ENCODE data around the gene KIT. TPM values are rescaled to one million over a fixed set of nuclear protein-coding genes. Genes with fewer than 3 reads are reported as not detected.

The KIT gene
- polyA plus RNA-seq, 1 donor (not counting 4 experiments of a cell fraction or from before 2014, with no cell fraction given): 0.01 TPM

DNA sequence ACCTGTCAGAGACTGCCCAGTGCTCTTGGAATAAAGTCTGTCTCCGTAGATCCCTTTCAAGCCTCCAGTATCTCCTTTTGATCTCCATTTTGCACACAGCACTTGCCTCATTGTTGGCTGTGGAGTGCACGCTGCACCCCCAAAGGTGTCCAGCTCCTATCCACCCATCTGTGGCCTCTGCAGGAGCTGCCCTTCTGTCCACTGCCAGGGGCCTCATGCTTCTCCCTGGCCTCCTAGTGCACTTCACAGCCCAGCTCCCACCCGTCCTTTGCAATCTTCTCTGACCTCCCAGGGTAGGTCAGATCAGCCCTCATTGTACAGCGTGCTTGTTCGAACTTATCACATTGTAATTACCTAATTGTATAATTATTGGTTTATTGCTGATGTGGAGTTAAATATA, 18.9 kb downstream of the KIT start:
- no peaks in the 10 kb centered on the region for H4K20me1 ChIP-seq (ENCODE audit: control insufficient read depth, extremely low read depth, insufficient read depth, low read length)
- TF ChIP-seq EZH2 (IDR thresholded peaks at IDR 0.05; ENCODE audit: low read length): no peak
- TF ChIP-seq, protein P1, sequence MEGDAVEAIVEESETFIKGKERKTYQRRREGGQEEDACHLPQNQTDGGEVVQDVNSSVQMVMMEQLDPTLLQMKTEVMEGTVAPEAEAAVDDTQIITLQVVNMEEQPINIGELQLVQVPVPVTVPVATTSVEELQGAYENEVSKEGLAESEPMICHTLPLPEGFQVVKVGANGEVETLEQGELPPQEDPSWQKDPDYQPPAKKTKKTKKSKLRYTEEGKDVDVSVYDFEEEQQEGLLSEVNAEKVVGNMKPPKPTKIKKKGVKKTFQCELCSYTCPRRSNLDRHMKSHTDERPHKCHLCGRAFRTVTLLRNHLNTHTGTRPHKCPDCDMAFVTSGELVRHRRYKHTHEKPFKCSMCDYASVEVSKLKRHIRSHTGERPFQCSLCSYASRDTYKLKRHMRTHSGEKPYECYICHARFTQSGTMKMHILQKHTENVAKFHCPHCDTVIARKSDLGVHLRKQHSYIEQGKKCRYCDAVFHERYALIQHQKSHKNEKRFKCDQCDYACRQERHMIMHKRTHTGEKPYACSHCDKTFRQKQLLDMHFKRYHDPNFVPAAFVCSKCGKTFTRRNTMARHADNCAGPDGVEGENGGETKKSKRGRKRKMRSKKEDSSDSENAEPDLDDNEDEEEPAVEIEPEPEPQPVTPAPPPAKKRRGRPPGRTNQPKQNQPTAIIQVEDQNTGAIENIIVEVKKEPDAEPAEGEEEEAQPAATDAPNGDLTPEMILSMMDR (optimal IDR thresholded peaks at IDR 0.05 in 1 of 3, IDR thresholded peaks at IDR 0.05 in 1 of 3, conservative IDR thresholded peaks at IDR 0.05 in 1 of 3; ENCODE audit: extremely low read depth in 1 of 3, insufficient read depth in 2 of 3, low read length in 3 of 3): no peak

DNA sequence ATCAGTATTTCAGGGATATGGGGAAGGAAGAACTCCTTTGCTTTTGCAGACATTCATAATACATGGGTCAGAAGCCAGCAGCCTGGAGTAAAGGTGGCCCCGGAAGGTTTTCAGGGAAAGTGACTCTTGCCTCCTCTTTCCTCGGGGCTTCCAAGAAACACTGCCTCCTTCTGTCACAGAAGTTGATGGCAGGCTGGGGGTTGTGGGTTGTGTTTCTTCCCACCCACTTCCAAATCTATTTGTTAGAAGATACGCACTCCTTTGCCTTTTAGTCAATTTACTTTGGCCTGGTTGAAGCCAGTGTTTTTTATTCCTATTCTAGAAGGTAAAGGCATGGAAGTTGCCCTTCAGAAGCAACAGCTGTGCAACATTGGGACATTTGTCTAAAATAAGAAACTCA, 19.7 kb downstream of the KIT start:
- FAIRE-seq (no peak), DNase-seq (ENCODE audit: low read depth, low spot score) (no peak)
- no peaks in the 10 kb centered on the region for H3K4me1 ChIP-seq (ENCODE audit: control insufficient read depth, extremely low read depth, insufficient read depth, low read length)
- no peaks in the 10 kb centered on the region for H3K9me1 ChIP-seq (ENCODE audit: control insufficient read depth, extremely low read depth, insufficient read depth, low read length)
- H3K4me2 ChIP-seq (ENCODE audit: control insufficient read depth, extremely low read depth, insufficient read depth, low read depth, low read length): no peak overlapping the region
- H3K27ac ChIP-seq (ENCODE audit: control insufficient read depth, insufficient read depth, low read length): no peak overlapping the region
- no peak overlapping the region for H3K9ac ChIP-seq (ENCODE audit: control insufficient read depth, extremely low read depth, insufficient read depth, low read length)
- TF ChIP-seq, protein P1 (optimal IDR thresholded peaks at IDR 0.05 in 1 of 3, IDR thresholded peaks at IDR 0.05 in 1 of 3, conservative IDR thresholded peaks at IDR 0.05 in 1 of 3; ENCODE audit: extremely low read depth in 1 of 3, insufficient read depth in 2 of 3, low read length in 3 of 3): peak in 2 of 3 experiments; percentile 12 to 19
- TF ChIP-seq EZH2 (IDR thresholded peaks at IDR 0.05; ENCODE audit: low read length): no peak
- H3K27me3 ChIP-seq (ENCODE audit: control insufficient read depth, extremely low read depth, insufficient read depth, low read length): no peaks in the 10 kb centered on the region
- no peaks in the 10 kb centered on the region for H3K79me2 ChIP-seq (ENCODE audit: control insufficient read depth, insufficient read depth, low read length)
- H3K4me3 ChIP-seq (ENCODE audit: control insufficient read depth in 2 of 3, extremely low read depth in 1 of 3, insufficient read depth in 2 of 3, low read depth in 1 of 3, low read length in 3 of 3): no peak overlapping the region
- no peaks in the 10 kb centered on the region for H4K20me1 ChIP-seq (ENCODE audit: control insufficient read depth, extremely low read depth, insufficient read depth, low read length)
- dilution Hi-C loops (cut with MboI; ENCODE audit: extremely low pct_ligation_motif_present, low sequenced_read_pairs): no loop called here
- no peaks in the 10 kb centered on the region for H3K9me3 ChIP-seq (ENCODE audit: control insufficient read depth, low read depth, low read length)
- H2AFZ ChIP-seq (ENCODE audit: control insufficient read depth, low read length): no peak overlapping the region
- H3K36me3 ChIP-seq (ENCODE audit: control insufficient read depth in 2 of 2, extremely low read depth in 1 of 2, insufficient read depth in 2 of 2, low read length in 2 of 2): no peaks in the 10 kb centered on the region

More for the DNA sequence above, 18.9 kb downstream of the KIT start:
- FAIRE-seq: no peak
- Histone ChIP-seq H3K4me2 (ENCODE audit: control insufficient read depth, extremely low read depth, insufficient read depth, low read depth, low read length) (no peak overlapping the region), H3K79me2 (ENCODE audit: control insufficient read depth, insufficient read depth, low read length) (no peaks in the 10 kb centered on the region), H3K9ac (ENCODE audit: control insufficient read depth, extremely low read depth, insufficient read depth, low read length) (no peak overlapping the region), H3K4me3 (ENCODE audit: control insufficient read depth in 2 of 3, extremely low read depth in 1 of 3, insufficient read depth in 2 of 3, low read depth in 1 of 3, low read length in 3 of 3) (no peak overlapping the region), H3K9me1 (ENCODE audit: control insufficient read depth, extremely low read depth, insufficient read depth, low read length) (no peaks in the 10 kb centered on the region), H3K27me3 (ENCODE audit: control insufficient read depth, extremely low read depth, insufficient read depth, low read length) (no peaks in the 10 kb centered on the region), H3K9me3 (ENCODE audit: control insufficient read depth, low read depth, low read length) (no peaks in the 10 kb centered on the region), H2AFZ (ENCODE audit: control insufficient read depth, low read length) (no peak overlapping the region), H3K36me3 (ENCODE audit: control insufficient read depth in 2 of 2, extremely low read depth in 1 of 2, insufficient read depth in 2 of 2, low read length in 2 of 2) (no peaks in the 10 kb centered on the region), H3K27ac (ENCODE audit: control insufficient read depth, insufficient read depth, low read length) (no peak overlapping the region), H3K4me1 (ENCODE audit: control insufficient read depth, extremely low read depth, insufficient read depth, low read length) (no peaks in the 10 kb centered on the region)
- no peak for DNase-seq (ENCODE audit: low read depth, low spot score)
- dilution Hi-C loops (cut with MboI; ENCODE audit: extremely low pct_ligation_motif_present, low sequenced_read_pairs): no loop called here

Measured in keratinocyte (primary cell).